T1000 (cell line): ENCODE results near the gene C20orf141.
"Not testable (repeated sequence)": the region's sequence is repeated elsewhere in the genome, so short reads cannot be mapped to it uniquely, and the experiment has no call there.

ENCODE experiments used
- DNase-seq: peaks from one replicate; lab custom pipeline; 2025; ENCODE audit warnings: mixed read lengths; lab: John Stamatoyannopoulos, UW

Gene C20orf141

GRCh38 chr20:2814587-2815051 lies at the start of gene C20orf141:
Gene C20orf141, plus strand, starts transcription at chr20:2814987. Its CDS starts 198 bp downstream, at chr20:2815185.
- DNase-seq: peak; percentile 96

- DNase-seq: no peak
Measured at GRCh38 chr20:2767768-2768631, 46.8 kb upstream of the C20orf141 start.

- no peak for DNase-seq
Measured at GRCh38 chr20:2768632-2769015, 46.2 kb upstream of the C20orf141 start.

GRCh38 chr20:2770091-2770490 lies 44.7 kb upstream of the C20orf141 start:
- DNase-seq: not testable (repeated sequence)

GRCh38 chr20:2771631-2772080 lies 43.1 kb upstream of the C20orf141 start:
- no peak for DNase-seq

GRCh38 chr20:2773812-2774211 lies 41.0 kb upstream of the C20orf141 start:
- DNase-seq: no peak

- DNase-seq: no peak
Measured at GRCh38 chr20:2775139-2775538, 39.6 kb upstream of the C20orf141 start.

GRCh38 chr20:2778602-2779321 lies 36.0 kb upstream of the C20orf141 start:
- no peak for DNase-seq

- no peak for DNase-seq
Measured at GRCh38 chr20:2780948-2781347, 33.8 kb upstream of the C20orf141 start.

GRCh38 chr20:2783908-2784566 lies 30.8 kb upstream of the C20orf141 start:
- DNase-seq: no peak

- no peak for DNase-seq
Measured at GRCh38 chr20:2793471-2793870, 21.3 kb upstream of the C20orf141 start.

GRCh38 chr20:2794202-2794748 lies 20.5 kb upstream of the C20orf141 start:
- DNase-seq: no peak

- DNase-seq: no peak
Measured at GRCh38 chr20:2794866-2795447, 19.8 kb upstream of the C20orf141 start.

- DNase-seq: no peak
Measured at GRCh38 chr20:2795451-2795850, 19.3 kb upstream of the C20orf141 start.

- no peak for DNase-seq
Measured at GRCh38 chr20:2796011-2796660, 18.7 kb upstream of the C20orf141 start.

- DNase-seq: no peak
Measured at GRCh38 chr20:2797136-2797983, 17.4 kb upstream of the C20orf141 start.

- DNase-seq: no peak
Measured at GRCh38 chr20:2798095-2798805, 16.5 kb upstream of the C20orf141 start.

GRCh38 chr20:2798814-2799213 lies 16.0 kb upstream of the C20orf141 start:
- DNase-seq: no peak

GRCh38 chr20:2799271-2799670 lies 15.5 kb upstream of the C20orf141 start:
- DNase-seq: no peak
